ENCODE results near the gene ZNF710. TPM values are rescaled to one million over a fixed set of nuclear protein-coding genes. Genes with fewer than 3 reads are reported as not detected.

Gene ZNF710
- total RNA-seq, 1 donor from 2014 or later: 23.1 TPM

GRCh38 chr15:90072978-90073640, 72.0 kb downstream of the ZNF710 start:
- Histone ChIP-seq H3K27ac (no peak overlapping the region), H3K27me3 (no peaks in the 10 kb centered on the region), H3K36me3 (peaks cover 2 to 16% of the 10 kb centered on the region in 2 donors), H3K4me3 (no peak overlapping the region), H3K4me1 (peaks cover 6% of the 10 kb centered on the region), H3K9me3 (no peaks in the 10 kb centered on the region)
- intact Hi-C loops (cut with DNase I): loop anchor here (5.0 kb wide), 1 partner anchor 311 kb away; no protein-coding TSS in a partner anchor
- TF ChIP-seq POLR2A (IDR thresholded peaks at IDR 0.05): no peak
- no peak for TF ChIP-seq POLR2AphosphoS5 (IDR thresholded peaks at IDR 0.05; ENCODE audit: insufficient read depth in 1 of 2, low read depth in 1 of 2)
- TF ChIP-seq, protein P1, sequence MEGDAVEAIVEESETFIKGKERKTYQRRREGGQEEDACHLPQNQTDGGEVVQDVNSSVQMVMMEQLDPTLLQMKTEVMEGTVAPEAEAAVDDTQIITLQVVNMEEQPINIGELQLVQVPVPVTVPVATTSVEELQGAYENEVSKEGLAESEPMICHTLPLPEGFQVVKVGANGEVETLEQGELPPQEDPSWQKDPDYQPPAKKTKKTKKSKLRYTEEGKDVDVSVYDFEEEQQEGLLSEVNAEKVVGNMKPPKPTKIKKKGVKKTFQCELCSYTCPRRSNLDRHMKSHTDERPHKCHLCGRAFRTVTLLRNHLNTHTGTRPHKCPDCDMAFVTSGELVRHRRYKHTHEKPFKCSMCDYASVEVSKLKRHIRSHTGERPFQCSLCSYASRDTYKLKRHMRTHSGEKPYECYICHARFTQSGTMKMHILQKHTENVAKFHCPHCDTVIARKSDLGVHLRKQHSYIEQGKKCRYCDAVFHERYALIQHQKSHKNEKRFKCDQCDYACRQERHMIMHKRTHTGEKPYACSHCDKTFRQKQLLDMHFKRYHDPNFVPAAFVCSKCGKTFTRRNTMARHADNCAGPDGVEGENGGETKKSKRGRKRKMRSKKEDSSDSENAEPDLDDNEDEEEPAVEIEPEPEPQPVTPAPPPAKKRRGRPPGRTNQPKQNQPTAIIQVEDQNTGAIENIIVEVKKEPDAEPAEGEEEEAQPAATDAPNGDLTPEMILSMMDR (IDR thresholded peaks at IDR 0.05): no peak
- DNase-seq (ENCODE audit: extremely low spot score in 2 of 2): no peak

DNA sequence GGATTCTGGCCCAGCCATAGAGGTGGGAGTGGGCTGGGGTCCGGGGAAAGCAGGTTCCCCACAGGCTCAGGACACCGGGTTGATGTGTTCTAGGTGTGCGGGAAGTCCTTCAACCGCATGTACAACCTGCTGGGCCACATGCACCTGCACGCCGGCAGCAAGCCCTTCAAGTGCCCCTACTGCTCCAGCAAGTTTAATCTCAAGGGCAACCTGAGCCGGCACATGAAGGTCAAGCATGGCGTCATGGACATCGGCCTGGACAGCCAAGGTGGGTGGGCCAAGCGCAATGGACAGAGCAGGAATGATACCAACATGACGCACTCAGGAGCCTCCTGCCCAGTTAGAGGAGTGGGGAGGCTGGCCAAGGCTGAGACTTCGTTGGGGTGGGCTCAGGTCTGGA, 72.9 kb downstream of the ZNF710 start:
- Histone ChIP-seq H3K27ac (no peak overlapping the region), H3K9me3 (no peaks in the 10 kb centered on the region), H3K4me1 (peaks cover 6% of the 10 kb centered on the region), H3K36me3 (peaks cover 0 to 9% of the 10 kb centered on the region in 2 donors), H3K4me3 (no peak overlapping the region), H3K27me3 (no peaks in the 10 kb centered on the region)
- no peak for DNase-seq (ENCODE audit: extremely low spot score in 2 of 2)
- intact Hi-C loops (cut with DNase I): loop anchor here (5.0 kb wide), 1 partner anchor 312 kb away; no protein-coding TSS in a partner anchor
- TF ChIP-seq, protein P1 (IDR thresholded peaks at IDR 0.05): no peak
- TF ChIP-seq POLR2AphosphoS5 (IDR thresholded peaks at IDR 0.05; ENCODE audit: insufficient read depth in 1 of 2, low read depth in 1 of 2) (no peak), POLR2A (IDR thresholded peaks at IDR 0.05) (no peak)

DNA sequence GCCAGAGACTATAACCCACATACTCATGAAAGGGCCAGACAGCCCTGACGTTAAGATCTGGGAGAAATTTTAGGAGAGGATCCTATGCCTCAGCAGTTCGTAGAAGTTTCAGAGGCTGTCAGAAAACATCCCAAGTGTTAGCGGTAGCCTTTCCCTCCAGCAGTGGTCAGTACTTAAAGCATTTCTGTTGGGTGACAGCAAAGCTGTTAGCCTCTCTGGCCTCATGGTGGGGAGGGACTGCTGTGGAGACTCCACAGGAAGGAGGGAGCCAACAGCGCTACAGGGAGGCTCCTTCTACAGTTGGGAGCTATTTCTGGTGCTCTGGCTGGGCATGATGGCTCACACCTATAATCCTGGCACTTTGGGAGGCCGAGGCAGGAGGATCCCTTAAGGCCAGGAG, 73.8 kb downstream of the ZNF710 start:
- no peak for DNase-seq (ENCODE audit: extremely low spot score in 2 of 2)
- TF ChIP-seq, protein P1 (IDR thresholded peaks at IDR 0.05): no peak
- TF ChIP-seq POLR2A (IDR thresholded peaks at IDR 0.05) (no peak), POLR2AphosphoS5 (IDR thresholded peaks at IDR 0.05; ENCODE audit: insufficient read depth in 1 of 2, low read depth in 1 of 2) (no peak)
- H3K27me3 ChIP-seq: no peaks in the 10 kb centered on the region
- peaks cover 6% of the 10 kb centered on the region for H3K4me1 ChIP-seq
- peaks cover 0 to 11% of the 10 kb centered on the region in 2 donors for H3K36me3 ChIP-seq
- peak overlapping the region; percentile 74 for H3K27ac ChIP-seq
- H3K4me3 ChIP-seq: no peak overlapping the region
- intact Hi-C loops (cut with DNase I): loop anchor here (5.0 kb wide), 1 partner anchor 313 kb away; no protein-coding TSS in a partner anchor
- H3K9me3 ChIP-seq: no peaks in the 10 kb centered on the region

- H3K27ac ChIP-seq: peak overlapping the region; percentile 74
- H3K9me3 ChIP-seq: no peaks in the 10 kb centered on the region
- no peak overlapping the region for H3K4me3 ChIP-seq
- no peak for DNase-seq (ENCODE audit: extremely low spot score in 2 of 2)
- TF ChIP-seq POLR2A (IDR thresholded peaks at IDR 0.05): no peak
- TF ChIP-seq, protein P1 (IDR thresholded peaks at IDR 0.05): no peak
- no peak for TF ChIP-seq POLR2AphosphoS5 (IDR thresholded peaks at IDR 0.05; ENCODE audit: insufficient read depth in 1 of 2, low read depth in 1 of 2)
- intact Hi-C loops (cut with DNase I): no loop called here
- H3K4me1 ChIP-seq: peaks cover 4% of the 10 kb centered on the region
- no peaks in the 10 kb centered on the region for H3K27me3 ChIP-seq
- peaks cover 0 to 19% of the 10 kb centered on the region in 2 donors for H3K36me3 ChIP-seq
Measured at GRCh38 chr15:90075420-90076289, 74.5 kb downstream of the ZNF710 start.
